Stimulated activated CD8-positive, alpha-beta memory T cell treated with anti-CD3 and anti-CD28 coated beads, Interleukin-7, amount 100 ng/mL, for 48 hours (primary cell): Measurements from ENCODE around the gene FANCC.

Experiments
- DNase-seq, 2 donors: peaks; one replicate each; pipeline ENCODE4 v3.0.0-alpha.2; 2020; ENCODE audit warnings: low read depth in 1 of 2; ENCODE audit errors: extremely low read depth in 1 of 2

Gene FANCC

GRCh38 chr9:95127249-95128176 is 190.0 kb downstream of the FANCC start:
- peak; percentile 49 to 52 for DNase-seq

GRCh38 chr9:95126739-95127138 is 190.8 kb downstream of the FANCC start:
- no peak for DNase-seq

- no peak for DNase-seq
These were observed 191.9 kb downstream of the FANCC start for GRCh38 chr9:95125652-95126051.

GRCh38 chr9:95124582-95125367 is 192.7 kb downstream of the FANCC start:
- no peak for DNase-seq

- no peak for DNase-seq
These were observed 196.6 kb downstream of the FANCC start for GRCh38 chr9:95120781-95121370.

GRCh38 chr9:95118596-95118995 is 198.9 kb downstream of the FANCC start:
- no peak for DNase-seq

GRCh38 chr9:95116808-95117204 is 200.7 kb downstream of the FANCC start:
- no peak for DNase-seq

GRCh38 chr9:95116002-95116807 is 201.3 kb downstream of the FANCC start:
- DNase-seq = no peak

- no peak for DNase-seq
These were observed 202.4 kb downstream of the FANCC start for GRCh38 chr9:95115104-95115503.

- no peak for DNase-seq
These were observed 204.9 kb downstream of the FANCC start for GRCh38 chr9:95112436-95113280.

- DNase-seq = no peak
These were observed 205.8 kb downstream of the FANCC start for GRCh38 chr9:95111716-95112115.

- DNase-seq = no peak
These were observed 206.5 kb downstream of the FANCC start for GRCh38 chr9:95110921-95111525.

GRCh38 chr9:95109456-95109855 is 208.1 kb downstream of the FANCC start:
- no peak for DNase-seq

GRCh38 chr9:95108777-95109176 is 208.7 kb downstream of the FANCC start:
- no peak for DNase-seq

- DNase-seq = no peak
These were observed 209.5 kb downstream of the FANCC start for GRCh38 chr9:95107976-95108375.

- DNase-seq = no peak
These were observed 210.3 kb downstream of the FANCC start for GRCh38 chr9:95107001-95107749.

- DNase-seq = no peak
These were observed 211.8 kb downstream of the FANCC start for GRCh38 chr9:95105519-95106287.

- no peak for DNase-seq
These were observed 212.5 kb downstream of the FANCC start for GRCh38 chr9:95104980-95105379.
